Liver (tissue), 9 donors: ENCODE measurements around the gene RCOR1. TPM values are rescaled to one million over a fixed set of nuclear protein-coding genes. Genes with fewer than 3 reads are reported as not detected.

Experiments used
- DNase-seq: peaks from one replicate; pipeline ENCODE4 v3.0.0-alpha.2; 2017; ENCODE audit warnings: low spot score
- H3K27ac ChIP-seq, 2 donors: one replicate each; pipeline ENCODE4 v1.7.0; 2013; ENCODE audit warnings: inconsistent platforms in 2 of 2, low read length in 2 of 2, control low read depth in 1 of 2, low read depth in 1 of 2, mild to moderate bottlenecking in 1 of 2
- H3K27me3 ChIP-seq, 4 donors: one replicate each; pipeline versions ENCODE4 v1.6.1 to v1.7.0; 2013; ENCODE audit warnings: low read length in 3 of 4, inconsistent platforms in 1 of 4, mild to moderate bottlenecking in 1 of 4, moderate library complexity in 1 of 4; ENCODE audit not compliant: control insufficient read depth in 4 of 4, insufficient read depth in 4 of 4
- H3K36me3 ChIP-seq, 4 donors: one replicate each; pipeline versions ENCODE4 v1.6.1 to v1.7.0; 2013; ENCODE audit warnings: low read length in 3 of 4, mild to moderate bottlenecking in 3 of 4, low read depth in 1 of 4, moderate library complexity in 1 of 4; ENCODE audit not compliant: control insufficient read depth in 4 of 4, insufficient read depth in 3 of 4
- H3K4me1 ChIP-seq, 4 donors: one replicate each; pipeline versions ENCODE4 v1.6.1 to v1.7.0; 2013; ENCODE audit warnings: low read length in 3 of 4, mild to moderate bottlenecking in 3 of 4, moderate library complexity in 1 of 4; ENCODE audit not compliant: control insufficient read depth in 4 of 4, insufficient read depth in 4 of 4
- H3K4me3 ChIP-seq, 3 donors: one replicate each; pipeline versions ENCODE4 v1.6.1 to v1.7.0; 2013; ENCODE audit warnings: low read length in 3 of 3, control low read depth in 1 of 3, low read depth in 1 of 3, mild to moderate bottlenecking in 1 of 3
- H3K9ac ChIP-seq, 2 donors: one replicate each; pipeline ENCODE4 v1.7.0; 2013; ENCODE audit warnings: low read length in 2 of 2, mild to moderate bottlenecking in 2 of 2, moderate library complexity in 2 of 2, control low read depth in 1 of 2, low read depth in 1 of 2
- H3K9me3 ChIP-seq, 4 donors: one replicate each; pipeline versions ENCODE4 v1.6.1 to v1.7.0; 2013; ENCODE audit warnings: low read length in 3 of 4; ENCODE audit not compliant: control insufficient read depth in 4 of 4
- ATF3 ChIP-seq: IDR thresholded peaks from 2 replicates; pipeline ENCODE4 v1.6.1; 2016; ENCODE audit warnings: antibody characterized with exemption
- CTCF ChIP-seq: fragments of 150-350 bp; IDR thresholded peaks from 2 replicates; pipeline ENCODE4 v1.5.1; 2017; ENCODE audit warnings: improper control_type of control experiment, low read depth, low read length; ENCODE audit not compliant: missing input control
- EGR1 ChIP-seq, 2 donors: IDR thresholded peaks; 2 replicates each; pipeline ENCODE4 v1.6.1; 2016 to 2018; ENCODE audit warnings: antibody characterized with exemption in 2 of 2, low read depth in 2 of 2
- FOXA2 ChIP-seq: IDR thresholded peaks from 2 replicates; pipeline ENCODE4 v1.6.1; 2016; ENCODE audit warnings: antibody characterized with exemption
- GABPA ChIP-seq, 2 donors: IDR thresholded peaks in 1 of 2; conservative IDR thresholded peaks in 1 of 2; 2 replicates each; pipeline ENCODE4 v1.6.1; 2016; ENCODE audit warnings: antibody characterized with exemption in 2 of 2, mild to moderate bottlenecking in 1 of 2, moderate library complexity in 1 of 2
- HNF4A ChIP-seq, 2 donors: conservative IDR thresholded peaks; 2 replicates each; pipeline ENCODE4 v1.6.1; 2016; ENCODE audit warnings: antibody characterized with exemption in 2 of 2, mild to moderate bottlenecking in 2 of 2
- JUND ChIP-seq, 2 donors: IDR thresholded peaks; 2 replicates each; pipeline ENCODE4 v1.6.1; 2016; ENCODE audit warnings: antibody characterized with exemption in 2 of 2
- MAX ChIP-seq: IDR thresholded peaks from 2 replicates; pipeline ENCODE4 v1.6.1; 2016; ENCODE audit warnings: antibody characterized with exemption
- NR2F2 ChIP-seq: IDR thresholded peaks from 2 replicates; pipeline ENCODE4 v1.6.1; 2016; ENCODE audit warnings: antibody characterized with exemption
- RAD21 ChIP-seq, 2 donors: IDR thresholded peaks; 2 replicates each; pipeline ENCODE4 v1.6.1; 2016; ENCODE audit warnings: antibody characterized with exemption in 2 of 2, mild to moderate bottlenecking in 2 of 2
- REST ChIP-seq: IDR thresholded peaks from 2 replicates; pipeline ENCODE4 v1.6.1; 2016; ENCODE audit warnings: antibody characterized with exemption, mild to moderate bottlenecking
- RXRA ChIP-seq, 2 donors: IDR thresholded peaks; 2 replicates each; pipeline ENCODE4 v1.6.1; 2017 to 2018; ENCODE audit warnings: antibody characterized with exemption in 2 of 2, mild to moderate bottlenecking in 1 of 2
- SP1 ChIP-seq: IDR thresholded peaks from 2 replicates; pipeline ENCODE4 v1.6.1; 2018; ENCODE audit warnings: antibody characterized with exemption, mild to moderate bottlenecking
- TAF1 ChIP-seq: conservative IDR thresholded peaks from 2 replicates; pipeline ENCODE4 v1.6.1; 2016; ENCODE audit warnings: antibody characterized with exemption, mild to moderate bottlenecking
- WGBS: extraction: QIAGEN DNeasy Blood & Tissue Kit; methylation state at CpG from one replicate; pipeline ENCODE4 v1.1.7; 2013; 5-methylcytosine and 5-hydroxymethylcytosine counted together
- polyA plus RNA-seq, 2 donors: library from polyadenylated mRNA; stranded (reverse) in 1 of 2; unstranded in 1 of 2; fragments of 200-250 nt in 1 of 2; fragments of >200 nt in 1 of 2; fragmentation: Nextera tagmentation in 1 of 2; extraction: Ambion mirVana in 1 of 2; gene quantifications; one replicate each; pipeline versions ENCODE4 v1.2.1 to v1.2.3, GENCODE V29; 2013 to 2015
- total RNA-seq, 2 donors: library from RNA; depleted of rRNA; stranded (reverse); fragments of >200 nt; gene quantifications; one replicate each; pipeline ENCODE4 v1.2.3, GENCODE V29; 2014
- donor health status: healthy.
- donor health status: healthy.
- donor health status: healthy.
- donor health status: healthy.
- donor health status: healthy.

The RCOR1 gene
- total and polyA plus RNA-seq, 4 donors: 4.2 to 17.0 (median 5.7) TPM

GRCh38 chr14:102768223-102769048 is 176.0 kb downstream of the RCOR1 start:
- H3K27ac ChIP-seq: no peak overlapping the region
- H3K9me3 ChIP-seq: no peaks in the 10 kb centered on the region
- no peak overlapping the region for H3K9ac ChIP-seq
- DNase-seq: no peak
- H3K4me1 ChIP-seq: no peaks in the 10 kb centered on the region
- H3K27me3 ChIP-seq: no peaks in the 10 kb centered on the region
- H3K4me3 ChIP-seq: no peak overlapping the region
- TF ChIP-seq GABPA (IDR thresholded peaks at IDR 0.05 in 1 of 2, conservative IDR thresholded peaks at IDR 0.05 in 1 of 2) (no peak), RAD21 (IDR thresholded peaks at IDR 0.05) (no peak), NR2F2 (no peak), CTCF (no peak)
- WGBS: 90% methylated on average over 19 of the region's 19 CpGs
- no peaks in the 10 kb centered on the region for H3K36me3 ChIP-seq

GRCh38 chr14:102769049-102769327 is 176.5 kb downstream of the RCOR1 start:
- no peak for TF ChIP-seq FOXA2
- TF ChIP-seq NR2F2: no peak
- no peak for TF ChIP-seq MAX
- no peak for TF ChIP-seq REST
- TF ChIP-seq RAD21 (IDR thresholded peaks at IDR 0.05): no peak
- TF ChIP-seq EGR1 (IDR thresholded peaks at IDR 0.05; ENCODE audit: low read depth in 2 of 2): no peak
- TF ChIP-seq CTCF: no peak
- TF ChIP-seq HNF4A (conservative IDR thresholded peaks at IDR 0.05): no peak
- no peak for TF ChIP-seq JUND (IDR thresholded peaks at IDR 0.05)
- TF ChIP-seq ATF3: no peak
- no peak for TF ChIP-seq SP1
- no peak for TF ChIP-seq RXRA (IDR thresholded peaks at IDR 0.05)
- TF ChIP-seq TAF1: no peak
- Histone ChIP-seq H3K9ac (no peak overlapping the region), H3K36me3 (no peaks in the 10 kb centered on the region), H3K4me3 (no peak overlapping the region), H3K4me1 (no peaks in the 10 kb centered on the region), H3K9me3 (no peaks in the 10 kb centered on the region), H3K27me3 (no peaks in the 10 kb centered on the region), H3K27ac (no peak overlapping the region)
- no peak for DNase-seq
- WGBS: 93% methylated on average over 4 of the region's 4 CpGs
